ENCODE measurements around the gene PFDN4. TPM values are rescaled to one million over a fixed set of nuclear protein-coding genes. Genes with fewer than 3 reads are reported as not detected.

Gene PFDN4
- polyA plus RNA-seq, 1 donor from 2014 or later: 512 TPM

GRCh38 chr20:54194724-54195438, 13.0 kb upstream of the PFDN4 start:
- no peak for TF ChIP-seq SMC3 (conservative IDR thresholded peaks at IDR 0.05; ENCODE audit: poor library complexity)
- TF ChIP-seq MXI1 (conservative IDR thresholded peaks at IDR 0.05; ENCODE audit: poor library complexity, severe bottlenecking): no peak
- TF ChIP-seq EZH2 (IDR thresholded peaks at IDR 0.05; ENCODE audit: borderline replicate concordance, insufficient read depth, low read length, poor library complexity, severe bottlenecking): no peak
- TF ChIP-seq EP300 (conservative IDR thresholded peaks at IDR 0.05; ENCODE audit: poor library complexity, severe bottlenecking): no peak
- TF ChIP-seq, protein P1, sequence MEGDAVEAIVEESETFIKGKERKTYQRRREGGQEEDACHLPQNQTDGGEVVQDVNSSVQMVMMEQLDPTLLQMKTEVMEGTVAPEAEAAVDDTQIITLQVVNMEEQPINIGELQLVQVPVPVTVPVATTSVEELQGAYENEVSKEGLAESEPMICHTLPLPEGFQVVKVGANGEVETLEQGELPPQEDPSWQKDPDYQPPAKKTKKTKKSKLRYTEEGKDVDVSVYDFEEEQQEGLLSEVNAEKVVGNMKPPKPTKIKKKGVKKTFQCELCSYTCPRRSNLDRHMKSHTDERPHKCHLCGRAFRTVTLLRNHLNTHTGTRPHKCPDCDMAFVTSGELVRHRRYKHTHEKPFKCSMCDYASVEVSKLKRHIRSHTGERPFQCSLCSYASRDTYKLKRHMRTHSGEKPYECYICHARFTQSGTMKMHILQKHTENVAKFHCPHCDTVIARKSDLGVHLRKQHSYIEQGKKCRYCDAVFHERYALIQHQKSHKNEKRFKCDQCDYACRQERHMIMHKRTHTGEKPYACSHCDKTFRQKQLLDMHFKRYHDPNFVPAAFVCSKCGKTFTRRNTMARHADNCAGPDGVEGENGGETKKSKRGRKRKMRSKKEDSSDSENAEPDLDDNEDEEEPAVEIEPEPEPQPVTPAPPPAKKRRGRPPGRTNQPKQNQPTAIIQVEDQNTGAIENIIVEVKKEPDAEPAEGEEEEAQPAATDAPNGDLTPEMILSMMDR (IDR thresholded peaks at IDR 0.05; ENCODE audit: poor library complexity, severe bottlenecking): no peak
- no peak for TF ChIP-seq RAD21 (conservative IDR thresholded peaks at IDR 0.05)
- TF ChIP-seq POLR2AphosphoS5 (IDR thresholded peaks at IDR 0.05): no peak
- TF ChIP-seq REST (IDR thresholded peaks at IDR 0.05; ENCODE audit: borderline replicate concordance): no peak
- no peak for TF ChIP-seq TAF1 (IDR thresholded peaks at IDR 0.05; ENCODE audit: low read depth)
- H3K9me2 ChIP-seq (ENCODE audit: insufficient read depth, low read length): no peaks in the 10 kb centered on the region

GRCh38 chr20:54195483-54196472, 12.1 kb upstream of the PFDN4 start:
- no peaks in the 10 kb centered on the region for H3F3A ChIP-seq (ENCODE audit: insufficient read depth, low read length, poor library complexity, severe bottlenecking)
- H3K4me2 ChIP-seq (ENCODE audit: low read length): no peak overlapping the region
- H3K79me2 ChIP-seq (replicated peaks; ENCODE audit: insufficient read depth, low read length): no peaks in the 10 kb centered on the region
- no peaks in the 10 kb centered on the region for H3K9me3 ChIP-seq (ENCODE audit: low read length)
- H3K27ac ChIP-seq (ENCODE audit: low read length): no peak overlapping the region
- no peak for TF ChIP-seq RAD21 (conservative IDR thresholded peaks at IDR 0.05)
- no peak for TF ChIP-seq REST (IDR thresholded peaks at IDR 0.05; ENCODE audit: borderline replicate concordance)
- TF ChIP-seq SMC3 (conservative IDR thresholded peaks at IDR 0.05; ENCODE audit: poor library complexity): no peak
- no peak for TF ChIP-seq MXI1 (conservative IDR thresholded peaks at IDR 0.05; ENCODE audit: poor library complexity, severe bottlenecking)
- TF ChIP-seq EZH2 (IDR thresholded peaks at IDR 0.05; ENCODE audit: borderline replicate concordance, insufficient read depth, low read length, poor library complexity, severe bottlenecking): no peak
- no peak for TF ChIP-seq POLR2AphosphoS5 (IDR thresholded peaks at IDR 0.05)
- TF ChIP-seq TAF1 (IDR thresholded peaks at IDR 0.05; ENCODE audit: low read depth): no peak
- TF ChIP-seq, protein P1 (IDR thresholded peaks at IDR 0.05; ENCODE audit: poor library complexity, severe bottlenecking): no peak
- no peaks in the 10 kb centered on the region for H3K27me3 ChIP-seq (ENCODE audit: insufficient read depth, low read depth, low read length)
- no peaks in the 10 kb centered on the region for H4K20me1 ChIP-seq (ENCODE audit: insufficient read depth)
- no peak overlapping the region for H3K4me3 ChIP-seq (ENCODE audit: low read length)
- H3K9ac ChIP-seq (ENCODE audit: low read length): no peak overlapping the region
- H2AFZ ChIP-seq (ENCODE audit: low read depth, low read length): no peak overlapping the region
- H3K36me3 ChIP-seq (ENCODE audit: insufficient read depth, low read length): no peaks in the 10 kb centered on the region
- H3K9me2 ChIP-seq (ENCODE audit: insufficient read depth, low read length): no peaks in the 10 kb centered on the region

More at GRCh38 chr20:54194724-54195438, 13.0 kb upstream of the PFDN4 start:
- H2AFZ ChIP-seq (ENCODE audit: low read depth, low read length): no peak overlapping the region
- no peaks in the 10 kb centered on the region for H3K9me3 ChIP-seq (ENCODE audit: low read length)
- H3K27me3 ChIP-seq (ENCODE audit: insufficient read depth, low read depth, low read length): no peaks in the 10 kb centered on the region
- no peaks in the 10 kb centered on the region for H3F3A ChIP-seq (ENCODE audit: insufficient read depth, low read length, poor library complexity, severe bottlenecking)
- no peak overlapping the region for H3K27ac ChIP-seq (ENCODE audit: low read length)
- no peak overlapping the region for H3K9ac ChIP-seq (ENCODE audit: low read length)
- H3K79me2 ChIP-seq (replicated peaks; ENCODE audit: insufficient read depth, low read length): no peaks in the 10 kb centered on the region
- no peak overlapping the region for H3K4me2 ChIP-seq (ENCODE audit: low read length)
- no peaks in the 10 kb centered on the region for H3K36me3 ChIP-seq (ENCODE audit: insufficient read depth, low read length)
- H3K4me3 ChIP-seq (ENCODE audit: low read length): no peak overlapping the region
- H4K20me1 ChIP-seq (ENCODE audit: insufficient read depth): no peaks in the 10 kb centered on the region

All from neural cell (in vitro differentiated cells).